Amniotic stem cell (primary cell): Measurements from ENCODE around the gene ABTB2.
"Not testable (repeated sequence)": the region's sequence is repeated elsewhere in the genome, so short reads cannot be mapped to it uniquely, and the experiment has no call there.

ENCODE experiments used
- DNase-seq: peaks from one replicate; lab custom pipeline; 2025; lab: John Stamatoyannopoulos, UW

ABTB2 gene

GRCh38 chr11:34357701-34358257 is at the start of gene ABTB2:
TSS of gene ABTB2 (minus strand) at chr11:34358010.
- DNase-seq = peak; percentile 93

- DNase-seq = no peak
Observed at GRCh38 chr11:34407121-34407813, 49.5 kb upstream of the ABTB2 start.

- no peak for DNase-seq
Observed at GRCh38 chr11:34406413-34406812, 48.6 kb upstream of the ABTB2 start.

GRCh38 chr11:34405079-34405858 is 47.5 kb upstream of the ABTB2 start:
- no peak for DNase-seq

GRCh38 chr11:34404280-34404679 is 46.5 kb upstream of the ABTB2 start:
- no peak for DNase-seq

GRCh38 chr11:34403431-34403830 is 45.6 kb upstream of the ABTB2 start:
- no peak for DNase-seq

GRCh38 chr11:34397811-34398210 is 40.0 kb upstream of the ABTB2 start:
- DNase-seq = no peak

GRCh38 chr11:34397120-34397519 is 39.3 kb upstream of the ABTB2 start:
- DNase-seq = no peak

GRCh38 chr11:34395916-34396550 is 38.2 kb upstream of the ABTB2 start:
- DNase-seq = peak; percentile 51

GRCh38 chr11:34394771-34395300 is 37.0 kb upstream of the ABTB2 start:
- no peak for DNase-seq

GRCh38 chr11:34387653-34388052 is 29.8 kb upstream of the ABTB2 start:
- no peak for DNase-seq

- not testable (repeated sequence) for DNase-seq
Observed at GRCh38 chr11:34386356-34386755, 28.5 kb upstream of the ABTB2 start.

GRCh38 chr11:34382532-34383276 is 24.9 kb upstream of the ABTB2 start:
- DNase-seq = no peak

- DNase-seq = no peak
Observed at GRCh38 chr11:34381775-34382174, 24.0 kb upstream of the ABTB2 start.

- DNase-seq = no peak
Observed at GRCh38 chr11:34380696-34381095, 22.9 kb upstream of the ABTB2 start.

GRCh38 chr11:34379539-34379938 is 21.7 kb upstream of the ABTB2 start:
- no peak for DNase-seq

GRCh38 chr11:34379079-34379478 is 21.3 kb upstream of the ABTB2 start:
- no peak for DNase-seq

- no peak for DNase-seq
Observed at GRCh38 chr11:34373727-34374126, 15.9 kb upstream of the ABTB2 start.

GRCh38 chr11:34366522-34366921 is 8.7 kb upstream of the ABTB2 start:
- no peak for DNase-seq

- no peak for DNase-seq
Observed at GRCh38 chr11:34364102-34364501, 6.3 kb upstream of the ABTB2 start.

GRCh38 chr11:34363363-34364084 is 5.7 kb upstream of the ABTB2 start:
- DNase-seq = no peak
